Measurements from ENCODE around the gene ACOX2.

ACOX2 gene

DNA sequence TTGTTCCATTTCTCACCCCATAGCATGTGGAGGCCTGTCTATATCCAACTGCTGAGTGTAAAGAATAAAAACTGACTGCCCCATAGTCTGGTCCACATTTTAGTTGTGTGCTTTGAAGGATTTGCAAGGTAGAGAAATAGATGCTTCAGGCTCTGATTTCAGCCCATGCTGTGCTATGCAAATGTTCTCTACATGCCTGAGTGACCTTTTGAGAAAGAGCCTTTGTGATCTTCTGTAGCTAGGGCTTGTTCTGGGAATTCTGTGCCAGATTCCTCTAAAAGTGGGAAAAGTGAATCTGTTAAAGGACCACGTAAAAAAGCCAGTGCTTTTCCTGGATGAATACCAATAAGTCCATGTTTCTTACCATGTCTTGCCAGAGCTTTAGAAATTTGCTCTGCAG, 39.9 kb downstream of the ACOX2 start:
- no peak for DNase-seq

DNA sequence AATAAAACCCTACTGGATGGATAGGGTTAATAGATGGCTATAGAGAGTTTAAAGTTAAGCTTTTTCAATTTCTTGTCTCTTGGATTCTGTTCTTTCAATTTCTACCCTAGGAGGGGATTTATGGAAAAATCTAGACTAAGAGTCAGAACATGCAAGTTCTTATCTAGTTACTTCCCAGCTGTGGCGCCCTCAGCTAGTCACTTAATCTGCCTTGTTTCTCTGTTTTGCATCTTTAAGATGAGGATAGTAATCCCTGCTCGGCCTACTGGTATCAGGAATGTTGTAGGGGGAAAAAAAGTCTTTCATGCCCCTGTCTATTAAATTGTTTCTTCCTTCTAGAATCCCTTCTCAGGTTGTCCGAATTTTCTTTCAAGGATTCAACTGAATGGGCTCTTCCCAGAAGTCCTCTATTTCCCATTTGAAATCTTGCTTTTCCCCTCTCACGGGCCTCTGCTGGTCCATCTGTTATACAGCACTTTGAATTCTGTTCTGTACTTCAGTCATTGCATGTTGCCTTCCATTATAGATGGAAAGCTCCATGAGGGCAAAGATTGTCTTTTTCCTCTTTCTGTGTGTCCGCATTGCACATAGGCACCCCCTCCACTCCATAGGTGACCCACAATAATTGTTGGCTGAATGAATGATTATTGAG, 40.7 kb downstream of the ACOX2 start:
- DNase-seq: no peak

DNA sequence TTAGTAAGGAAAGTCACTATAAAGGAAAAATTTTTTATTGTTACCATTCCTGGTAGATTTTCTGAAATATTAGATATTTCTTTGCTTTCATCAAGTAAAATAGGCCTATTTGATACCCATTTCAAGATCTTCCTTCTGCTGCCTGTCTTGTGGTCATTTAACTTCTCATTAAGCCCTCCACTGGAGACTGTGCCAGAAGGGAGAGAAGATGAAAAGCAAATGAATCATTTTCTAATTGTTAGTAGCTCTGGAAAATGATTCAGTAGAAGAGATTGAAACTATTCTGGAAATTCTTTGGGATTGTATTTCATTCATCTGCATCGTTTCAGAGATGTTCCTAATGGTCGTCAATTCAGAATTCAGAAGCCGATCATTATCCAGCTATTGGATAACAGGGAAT, 41.9 kb downstream of the ACOX2 start:
- no peak for DNase-seq

DNA sequence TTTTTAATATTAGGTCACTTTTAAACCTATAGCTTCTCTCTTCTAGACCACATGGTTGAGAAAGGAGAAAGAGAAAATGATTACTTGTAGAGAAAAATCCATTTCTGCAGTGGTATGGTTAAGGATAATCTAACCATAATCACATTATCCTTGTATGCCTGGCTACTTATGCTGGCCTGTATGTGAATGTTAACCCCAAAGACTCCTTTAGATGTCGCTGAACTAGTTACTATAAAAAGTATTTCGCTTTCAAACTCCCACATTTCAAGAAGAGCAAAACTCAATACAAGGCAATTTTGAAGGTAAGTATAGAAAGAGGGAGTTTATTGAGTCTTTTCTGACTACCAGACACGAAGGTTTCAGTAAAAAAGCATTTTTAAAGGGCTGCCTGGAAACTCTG, 42.9 kb downstream of the ACOX2 start:
- no peak for DNase-seq

DNA sequence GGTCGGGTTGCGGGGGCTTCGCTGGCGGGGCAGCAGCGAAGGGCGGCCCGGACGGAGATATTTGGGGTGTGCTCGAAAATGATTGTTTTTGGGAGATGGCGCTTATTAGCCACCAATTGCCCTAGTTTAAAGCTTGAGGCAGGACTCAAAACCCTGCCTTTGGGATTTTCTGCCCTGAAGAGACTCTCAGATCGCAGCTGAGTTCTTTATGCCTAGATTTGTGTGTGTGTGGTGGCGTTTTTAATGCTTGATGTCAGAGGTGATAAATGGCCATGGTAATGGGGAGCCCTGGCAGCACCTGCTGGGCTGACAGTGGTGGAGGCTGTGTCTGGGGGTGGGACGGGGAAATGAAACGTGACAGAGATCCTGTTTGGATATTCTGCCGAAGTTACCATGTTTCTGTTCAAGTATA, 44.5 kb downstream of the ACOX2 start:
- peak; percentile 56 for DNase-seq

DNA sequence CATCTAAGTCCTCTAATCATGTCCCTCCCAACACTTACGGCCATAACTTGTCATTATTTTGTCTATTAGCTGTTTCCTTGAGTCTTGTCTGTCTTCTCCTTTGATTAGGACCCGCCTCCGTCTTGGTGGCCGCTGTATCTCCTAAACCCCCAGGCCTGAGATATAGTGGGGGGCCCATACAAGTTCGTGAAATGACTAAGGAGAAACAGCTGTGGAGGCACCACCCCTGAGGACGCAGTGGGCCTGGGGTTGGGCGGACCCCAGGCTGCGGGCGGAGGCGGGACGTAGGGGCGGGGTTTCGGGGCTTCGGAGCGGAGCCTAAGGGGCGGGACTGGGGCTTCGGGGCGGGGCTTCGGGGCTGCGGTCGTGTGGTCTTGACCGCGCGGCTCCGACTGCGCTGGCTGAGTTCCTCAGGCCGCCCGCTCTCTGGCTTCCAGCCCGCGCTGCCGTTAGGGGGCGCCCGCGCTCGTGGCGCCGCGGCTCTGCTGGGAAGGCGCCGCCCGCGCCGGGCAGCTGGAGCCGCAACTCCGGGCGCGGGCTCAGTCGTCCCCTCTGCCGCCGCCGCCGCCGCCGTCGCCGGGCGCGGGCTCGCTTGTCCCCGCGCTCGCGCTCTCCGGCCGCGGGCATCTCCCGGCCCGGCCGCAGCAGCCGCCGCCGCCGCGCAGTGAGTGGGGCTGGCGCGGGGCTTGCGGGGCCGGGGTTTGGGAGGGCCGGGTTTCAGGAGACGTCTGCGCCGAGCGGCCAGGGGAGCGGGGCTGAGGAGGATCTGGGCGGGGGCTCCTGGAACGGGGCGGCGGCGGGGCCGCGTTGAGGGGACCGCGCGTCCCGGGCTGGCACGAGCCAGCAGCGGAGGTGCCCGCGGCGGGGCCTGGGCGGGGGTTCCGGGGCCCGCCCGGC, 45.2 kb downstream of the ACOX2 start, which contains the start of gene KCTD6:
Gene KCTD6 (plus strand): TSS at position 591 of the 897 bp plus-strand sequence. CDS start 6,660 bp downstream, outside the sequence.
- peak; percentile 96 for DNase-seq

DNA sequence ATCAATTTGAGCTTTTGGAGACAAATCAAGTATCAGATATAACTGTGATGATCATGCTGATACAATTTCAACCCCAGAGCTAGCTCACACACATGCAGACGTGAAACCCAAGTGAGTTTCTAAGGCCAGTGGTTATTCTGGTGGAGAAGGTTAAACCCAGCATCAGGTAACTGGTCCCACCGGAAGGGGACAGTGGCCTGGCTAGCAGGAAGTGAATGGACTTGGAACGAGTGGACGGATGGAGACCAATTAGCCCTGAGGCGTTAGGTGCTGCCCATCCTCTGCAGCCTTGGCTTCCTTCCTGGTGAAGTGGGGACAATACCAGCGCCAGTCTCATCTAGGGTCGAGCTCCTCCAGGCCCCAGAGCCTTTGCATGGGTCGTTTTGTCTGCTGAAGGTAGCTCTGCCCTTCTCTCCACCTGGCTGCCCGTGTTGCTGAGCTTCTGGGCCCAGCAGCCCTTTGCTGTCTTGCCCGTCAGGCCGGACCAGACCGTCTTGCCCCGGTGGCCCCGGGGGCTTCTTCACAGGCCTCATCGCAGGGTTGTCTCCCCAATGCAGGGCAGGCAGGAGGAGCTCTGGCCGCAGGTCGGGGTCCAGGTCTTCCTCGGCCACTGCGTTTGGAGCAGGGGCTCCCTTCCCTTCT, 46.0 kb downstream of the ACOX2 start:
- DNase-seq: no peak

DNA sequence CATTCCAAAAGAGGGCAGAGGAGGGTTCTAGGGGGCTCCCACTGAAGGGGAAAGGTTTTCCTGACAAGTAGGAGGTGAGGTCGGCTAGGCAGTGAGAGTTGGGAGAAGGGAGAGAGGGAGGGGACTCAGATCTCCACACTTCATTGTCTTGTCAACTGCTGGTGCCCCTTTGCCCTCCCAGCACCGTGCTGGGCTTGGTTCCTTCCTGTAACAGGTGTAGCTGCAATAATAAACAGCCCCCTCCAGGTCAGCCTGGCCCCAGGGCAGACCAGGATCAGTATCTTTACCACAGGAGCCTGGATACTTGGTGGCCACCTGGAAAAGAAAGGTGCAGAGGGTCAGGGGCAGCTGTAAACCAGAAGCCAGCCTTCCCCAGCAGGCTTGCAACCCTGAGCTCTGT, 48.0 kb downstream of the ACOX2 start:
- no peak for DNase-seq

DNA sequence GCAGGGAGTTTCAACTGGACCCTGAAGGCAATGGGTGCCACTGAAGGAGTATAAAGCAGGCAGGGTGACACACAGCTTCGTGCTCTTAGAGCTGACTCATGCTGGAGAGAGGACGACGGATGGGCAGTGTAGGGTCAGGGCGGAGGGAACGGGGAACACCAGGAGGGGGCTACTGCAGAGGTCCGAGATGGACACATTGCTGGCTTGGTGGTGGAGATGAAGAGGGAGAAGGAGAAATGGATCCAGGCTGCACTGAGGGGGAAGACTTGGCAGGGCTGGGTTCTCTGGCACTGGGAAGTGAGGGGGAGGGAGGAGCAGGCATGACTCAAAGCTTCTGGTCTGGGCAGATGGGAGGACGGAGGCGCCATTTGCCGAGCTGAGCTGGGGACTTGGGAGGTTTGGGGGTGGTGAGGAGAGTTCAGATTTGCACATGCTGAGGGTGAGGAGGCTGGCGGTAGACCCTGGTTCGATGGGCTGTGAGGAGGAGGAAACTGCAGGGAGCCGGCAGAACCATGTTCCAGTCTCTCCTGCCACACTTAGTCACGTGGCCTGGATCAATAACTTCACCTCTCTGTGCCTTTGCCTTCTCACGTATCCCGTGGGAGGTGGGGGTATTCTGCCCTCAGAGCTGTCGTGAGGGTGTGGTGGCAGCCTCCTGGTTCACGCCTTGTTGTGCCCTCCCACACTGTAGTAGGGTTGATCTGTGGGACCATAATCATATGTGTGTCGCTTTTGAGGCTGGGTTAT, 49.7 kb downstream of the ACOX2 start:
- DNase-seq: no peak

DNA sequence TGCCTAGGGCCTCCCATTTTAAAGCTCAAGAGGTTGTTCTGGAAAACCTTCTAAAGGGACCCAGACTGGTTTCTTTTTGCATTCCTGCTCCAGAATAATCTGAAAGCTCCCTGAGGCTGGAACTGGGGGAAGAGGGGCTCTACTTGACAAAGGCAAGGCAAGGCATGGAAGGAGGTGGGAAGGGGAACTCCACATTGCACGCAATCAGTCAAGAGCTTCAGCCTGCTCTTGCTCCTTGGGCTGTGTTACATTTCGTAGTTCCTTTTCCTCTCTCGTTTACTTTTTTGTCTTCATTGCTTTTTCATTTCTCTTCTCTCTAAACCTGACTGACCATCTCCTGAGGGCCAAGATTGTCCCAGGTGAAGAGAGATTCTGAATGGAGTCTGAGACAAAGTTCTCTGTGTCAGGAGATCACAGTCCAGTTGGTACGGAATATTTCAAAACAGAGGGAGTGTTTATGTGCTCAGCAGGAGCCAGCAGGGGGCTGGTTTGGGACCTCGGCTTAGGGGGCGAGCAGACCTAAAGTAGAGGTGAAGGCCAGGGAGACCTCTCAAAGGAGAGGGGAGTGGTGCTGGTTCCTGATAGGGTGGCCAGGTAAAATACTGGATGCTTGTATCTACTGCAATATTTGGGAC, 51.1 kb downstream of the ACOX2 start:
- DNase-seq: no peak

DNA sequence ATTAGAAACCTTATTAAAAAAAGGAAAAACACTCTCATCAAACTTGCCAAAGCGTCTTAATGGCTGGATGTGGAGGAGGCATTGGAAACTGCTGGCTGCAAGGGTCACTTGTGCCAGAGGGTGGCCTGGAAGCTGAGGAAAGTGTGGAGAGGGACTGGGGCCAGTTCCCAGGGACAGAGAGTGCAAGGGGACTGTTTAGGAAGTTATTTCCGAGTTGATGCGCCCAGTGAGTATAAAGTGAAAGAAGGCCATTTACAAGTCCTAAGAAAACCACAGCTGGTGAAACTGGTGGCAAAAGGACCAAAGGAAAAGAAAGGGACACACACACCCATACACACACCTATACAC, 52.3 kb downstream of the ACOX2 start:
- no peak for DNase-seq

DNA sequence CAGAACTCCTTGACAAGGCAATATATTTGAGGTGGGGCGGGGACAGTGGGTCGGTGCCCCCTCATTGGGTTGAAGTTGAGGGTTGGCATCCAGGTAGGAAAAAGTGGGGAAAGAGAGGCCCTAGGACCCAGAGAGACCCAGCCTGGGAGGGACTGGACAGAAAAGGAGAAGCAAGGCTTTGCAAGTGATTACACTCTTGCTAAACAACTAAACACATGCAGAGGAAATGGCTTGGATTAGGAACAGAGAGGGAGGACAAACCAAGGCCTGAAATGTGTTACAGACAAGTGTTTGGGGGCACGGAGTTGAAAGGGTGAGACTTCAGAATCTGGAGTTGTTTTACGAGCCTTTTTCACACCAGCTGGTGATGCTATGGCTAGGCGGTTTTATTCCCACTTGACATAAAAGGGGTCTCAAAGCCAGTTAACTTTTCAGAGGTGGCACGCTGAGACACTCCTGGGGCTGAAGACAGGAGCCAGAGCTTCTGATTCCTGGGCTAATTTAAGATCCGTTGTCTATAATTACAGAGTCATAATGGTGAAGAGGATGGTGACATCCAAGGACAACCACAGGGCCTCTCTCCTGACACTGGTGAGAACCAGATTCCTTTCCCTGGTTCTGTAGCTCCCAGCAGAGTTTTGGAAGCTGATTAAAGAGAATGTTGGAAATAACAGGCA, 52.8 kb downstream of the ACOX2 start:
- no peak for DNase-seq

DNA sequence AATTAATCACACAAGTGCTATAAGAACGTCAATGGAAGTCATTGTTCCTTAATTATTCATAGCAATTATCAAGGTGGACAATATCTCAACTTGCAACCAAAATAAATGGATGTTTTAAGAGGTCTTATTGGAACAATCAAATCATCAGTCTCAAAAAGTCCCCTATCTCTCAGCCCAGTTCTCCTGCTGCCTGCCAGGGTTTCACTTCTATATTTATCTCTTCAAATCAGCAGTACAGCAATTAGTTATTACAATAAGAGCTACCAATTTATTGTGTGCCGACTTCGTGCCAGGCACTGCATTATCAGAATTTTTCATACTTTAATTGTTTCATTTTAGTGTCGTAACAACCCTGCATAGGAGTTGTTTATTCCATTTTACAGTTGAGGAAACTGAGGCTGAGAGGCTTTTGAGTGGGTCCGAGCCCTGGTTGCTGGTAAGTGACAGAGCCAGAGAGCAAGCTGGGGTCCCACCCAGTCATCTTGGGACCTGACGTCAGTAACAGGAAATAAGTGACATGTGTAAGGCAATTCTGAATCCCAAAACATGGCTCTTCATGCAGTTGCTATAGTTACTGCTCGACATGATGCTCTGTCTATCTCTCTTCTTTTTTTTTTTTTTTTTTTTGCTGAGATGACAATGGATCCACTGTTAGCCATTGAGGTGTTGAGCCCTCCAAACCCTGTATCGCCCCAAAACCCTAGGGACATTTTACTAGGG, 53.9 kb downstream of the ACOX2 start:
- DNase-seq: no peak

DNA sequence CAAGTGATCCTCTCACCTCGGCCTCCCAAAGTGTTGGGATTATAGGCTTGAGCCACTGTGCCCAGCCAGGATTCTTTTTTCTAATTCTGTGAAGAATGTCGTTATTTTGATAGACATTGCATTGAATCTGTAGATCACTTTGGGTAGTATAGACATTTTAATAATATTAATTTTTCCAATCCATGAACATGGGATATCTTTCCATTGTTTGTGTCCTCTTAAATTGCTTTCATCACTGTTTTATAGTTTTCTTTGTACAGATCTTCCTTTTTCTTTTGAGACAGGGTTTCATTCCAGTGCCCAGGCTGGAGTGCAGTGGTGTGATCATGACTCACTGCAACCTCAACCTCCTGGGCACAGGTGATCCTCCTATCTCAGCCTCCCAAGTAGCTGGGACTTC, 56.7 kb downstream of the ACOX2 start:
- no peak for DNase-seq

DNA sequence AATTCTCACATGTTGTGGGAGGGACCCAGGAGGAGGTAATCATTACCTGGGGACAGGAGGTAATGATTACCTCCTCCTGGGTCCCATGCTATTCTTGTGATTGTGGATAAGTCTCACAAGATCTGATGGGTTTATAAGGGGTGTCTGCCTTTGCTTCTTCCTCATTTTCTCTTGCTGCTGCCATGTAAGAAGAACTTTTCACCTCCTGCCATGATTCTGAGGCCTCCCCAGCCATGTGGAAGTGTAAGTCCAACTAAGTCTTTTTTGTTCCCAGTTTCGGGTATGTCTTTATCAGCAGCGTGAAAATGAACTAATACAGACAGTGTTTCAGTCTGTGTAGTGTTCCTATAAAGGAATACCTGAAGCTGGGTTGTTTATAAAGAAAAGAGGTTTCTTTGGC, 58.2 kb downstream of the ACOX2 start:
- no peak for DNase-seq

DNA sequence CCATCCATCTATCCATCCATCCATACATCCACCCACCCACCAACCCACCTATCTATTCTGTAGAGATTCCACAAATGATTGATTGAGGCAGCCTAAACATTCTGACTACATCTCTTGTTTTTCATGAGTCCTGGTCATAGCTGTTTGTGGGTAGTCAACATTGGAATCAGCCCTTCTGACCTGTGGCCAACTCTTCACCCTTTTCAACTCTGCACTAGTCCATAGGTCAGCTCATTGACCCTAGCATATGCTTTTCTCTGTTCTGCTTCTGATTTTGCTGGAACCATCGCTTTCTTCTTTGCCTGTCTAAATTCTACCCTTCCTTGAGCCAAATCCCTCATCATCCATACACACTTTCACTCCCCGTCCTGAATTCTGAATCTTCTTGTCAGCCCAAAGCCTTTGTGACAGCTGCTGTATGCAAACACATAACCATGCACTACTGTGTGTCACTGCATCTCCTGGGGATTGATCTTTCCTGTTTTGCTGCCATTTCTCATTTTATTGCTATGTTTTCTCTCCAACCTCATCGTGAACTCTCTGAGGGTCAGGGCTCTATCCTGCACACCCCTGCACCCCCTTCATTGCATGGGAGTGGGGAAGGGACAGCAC, 61.9 kb downstream of the ACOX2 start:
- DNase-seq: no peak

DNA sequence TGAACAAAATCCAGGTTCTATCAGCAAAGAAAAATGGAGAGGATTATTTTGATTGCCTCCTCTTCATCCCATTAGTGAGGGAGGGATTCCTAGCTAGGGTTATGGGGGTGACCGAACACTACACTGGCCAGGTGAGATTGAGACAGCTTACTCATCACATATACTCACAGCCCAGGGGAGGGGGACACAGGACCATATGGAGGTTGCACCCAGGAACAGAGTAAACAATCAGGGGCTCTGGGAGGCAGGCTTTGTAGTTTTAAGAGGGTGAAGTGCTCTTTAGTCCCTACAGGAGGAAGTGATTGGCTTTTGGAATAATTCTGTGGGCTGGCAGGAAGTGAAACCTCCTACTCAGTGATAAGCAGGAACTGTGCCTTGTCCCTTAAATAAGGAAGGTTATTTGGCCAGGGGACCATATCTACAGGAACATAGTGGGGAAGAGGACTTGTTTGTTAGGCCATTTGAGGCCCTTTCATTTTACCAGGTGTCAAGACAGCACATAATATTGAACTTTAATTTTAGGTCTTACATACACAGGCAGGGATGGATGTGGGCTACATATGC, 62.6 kb downstream of the ACOX2 start:
- DNase-seq: no peak

DNA sequence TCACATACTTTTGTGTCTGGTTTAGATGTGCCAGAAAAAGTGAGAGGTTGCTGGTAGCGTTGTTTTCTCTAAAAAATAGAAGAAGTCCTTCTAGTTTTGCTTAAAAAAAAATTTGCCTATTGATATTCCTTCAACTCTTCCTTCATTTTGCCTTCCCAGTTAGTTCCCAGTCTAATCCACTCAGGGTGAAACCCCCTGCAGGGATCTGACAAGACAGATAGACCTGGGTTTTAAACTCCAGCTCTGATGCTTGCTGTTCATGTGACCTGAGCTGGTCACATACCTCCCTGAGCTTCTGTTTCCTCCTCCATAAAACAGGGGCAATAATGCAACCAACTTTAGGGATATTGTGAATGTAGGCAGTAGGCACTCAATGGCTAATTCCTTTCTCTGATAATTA, 63.7 kb downstream of the ACOX2 start:
- DNase-seq: no peak

DNA sequence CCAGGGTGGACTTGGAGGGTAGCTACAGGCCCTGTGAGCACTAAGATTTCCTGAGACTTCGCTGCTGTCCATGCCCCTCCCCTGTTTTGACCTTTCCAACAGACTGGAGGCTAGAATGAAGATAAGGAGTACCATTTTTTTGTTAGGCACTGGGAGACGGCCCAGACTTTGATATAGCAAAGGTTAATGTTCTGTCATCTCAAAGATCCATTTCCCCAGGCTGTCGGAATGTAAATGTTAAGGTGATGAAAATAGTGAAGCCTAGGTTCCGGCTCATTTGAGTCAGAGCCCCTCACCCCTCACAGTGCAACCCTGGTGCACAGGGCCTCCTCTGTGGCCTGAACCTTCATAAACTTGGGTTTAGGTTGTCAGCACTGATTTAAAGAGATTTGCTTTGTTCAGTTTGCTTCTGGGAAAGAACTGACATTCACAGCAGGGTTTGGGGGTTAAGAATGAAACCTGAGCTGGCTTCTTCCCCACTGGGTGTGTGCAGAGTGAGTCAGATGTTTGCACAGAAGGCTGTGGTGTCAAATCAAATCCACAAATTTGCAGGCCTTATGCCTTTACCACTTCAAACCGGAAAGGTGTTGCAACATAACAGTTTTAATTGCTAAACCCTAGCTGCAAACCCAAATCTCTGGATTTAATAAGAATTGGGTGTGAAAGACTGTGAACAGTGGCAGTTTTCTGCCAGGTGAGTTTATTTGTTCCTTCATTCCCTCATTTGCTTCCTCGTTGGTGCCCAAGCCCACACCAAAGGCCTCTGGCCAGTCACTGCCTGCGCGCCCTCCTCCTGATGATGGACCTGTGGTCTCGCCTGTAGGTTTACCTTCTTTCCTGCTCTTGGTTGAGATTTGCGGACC, 65.7 kb downstream of the ACOX2 start:
- DNase-seq: peak; percentile 69

Measured in activated CD8-positive, alpha-beta memory T cell treated with anti-CD3 and anti-CD28 coated beads, Interleukin-2, amount 50 U/mL, for 48 hours (primary cell).